GM21423 (cell line): ENCODE data around the gene LSMEM2.
"Not testable (repeated sequence)": the region's sequence is repeated elsewhere in the genome, so short reads cannot be mapped to it uniquely, and the experiment has no call there.

ENCODE experiments used
- ATAC-seq: cut with Tn5 transposase; IDR thresholded peaks from one replicate; pipeline ENCODE4 v1.9.1; 2021; ENCODE audit warnings: mild to moderate bottlenecking, moderate library complexity; ENCODE audit not compliant: unreplicated experiment

LSMEM2 gene

GRCh38 chr3:50245831-50246516 is 32.9 kb upstream of the LSMEM2 start:
- peak; percentile 63 for ATAC-seq

DNA sequence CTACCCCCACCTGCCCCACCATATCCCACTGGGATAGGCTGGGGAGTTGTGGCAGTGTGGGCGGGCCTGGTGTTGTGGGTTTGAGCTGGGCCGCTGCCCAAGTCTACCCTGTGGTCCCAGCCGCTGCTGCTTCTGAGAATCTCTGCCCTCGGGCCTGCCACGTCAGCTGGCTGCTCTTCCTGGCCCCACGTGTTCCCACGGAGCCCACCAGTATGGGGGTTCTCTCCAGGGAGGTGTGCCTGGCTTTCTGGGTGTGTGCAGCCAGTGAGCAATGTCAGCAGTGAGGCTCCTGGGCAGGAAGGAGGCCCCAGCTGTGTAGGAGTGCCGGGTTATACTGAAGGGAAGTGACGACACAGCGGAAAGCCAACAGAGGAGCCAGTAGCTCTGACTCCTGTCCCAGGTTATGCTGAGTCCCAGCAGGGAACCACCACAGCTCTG is 32.4 kb upstream of the LSMEM2 start:
- peak; percentile 44 for ATAC-seq

GRCh38 chr3:50248387-50248786 is 30.5 kb upstream of the LSMEM2 start:
- ATAC-seq: no peak

DNA sequence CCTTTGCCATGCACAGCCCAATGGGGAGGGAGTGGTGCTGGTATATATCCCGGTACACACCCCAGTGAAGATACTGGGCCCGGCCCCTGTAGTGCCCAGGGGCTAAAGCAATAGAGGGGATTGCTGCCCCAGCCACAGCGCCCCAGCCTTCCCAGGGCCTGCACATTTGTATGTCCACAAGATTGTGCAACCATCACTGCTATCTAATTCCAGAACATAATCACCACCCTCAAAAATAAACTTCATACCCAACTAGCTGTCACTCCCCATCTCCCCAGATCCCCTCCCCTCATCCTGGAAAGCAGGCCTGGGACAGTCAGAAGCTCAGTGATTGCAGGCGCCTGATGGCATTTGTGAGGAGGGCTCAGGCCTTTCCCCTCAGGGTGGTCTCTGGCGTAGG is 29.4 kb upstream of the LSMEM2 start:
- no peak for ATAC-seq

DNA sequence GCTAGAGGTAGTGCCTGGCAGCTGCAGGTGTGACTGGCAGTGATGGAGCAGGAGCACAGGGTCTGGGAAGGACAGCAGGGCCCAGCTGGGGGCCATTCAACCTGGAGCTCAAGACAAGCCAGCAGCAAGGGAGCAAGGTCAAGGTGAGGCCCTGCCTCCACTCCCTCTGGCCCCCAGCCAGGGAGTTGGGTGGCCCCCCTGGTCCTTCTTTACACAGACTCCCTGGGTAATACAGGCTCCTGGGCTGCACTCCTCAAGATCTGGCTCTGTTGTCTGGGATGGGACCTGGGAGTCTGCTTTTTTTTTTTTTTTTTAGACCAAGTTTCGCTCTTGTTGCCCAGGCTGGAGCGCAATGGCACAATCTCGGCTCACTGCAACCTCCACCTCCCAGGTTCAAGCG is 28.4 kb upstream of the LSMEM2 start:
- ATAC-seq: no peak

DNA sequence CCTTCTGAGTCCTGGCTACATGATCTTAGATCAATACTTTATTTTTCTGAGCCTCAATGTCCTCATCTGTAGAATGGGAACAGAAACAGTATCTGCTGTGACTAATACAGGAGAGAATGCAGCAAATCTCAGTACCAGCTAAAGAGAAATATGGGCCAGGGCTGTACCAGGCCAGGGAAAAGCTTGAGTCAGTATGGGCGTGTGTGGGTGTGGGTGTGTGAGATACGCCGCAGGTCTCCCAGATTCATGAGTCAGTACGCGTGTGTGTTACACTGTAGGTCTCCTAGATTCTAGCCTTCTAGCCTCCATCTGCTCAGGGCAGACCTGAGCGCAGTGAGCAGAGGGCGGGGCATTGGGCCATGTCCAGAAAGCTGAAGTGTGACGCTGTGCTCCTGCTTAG is 27.7 kb upstream of the LSMEM2 start:
- no peak for ATAC-seq

DNA sequence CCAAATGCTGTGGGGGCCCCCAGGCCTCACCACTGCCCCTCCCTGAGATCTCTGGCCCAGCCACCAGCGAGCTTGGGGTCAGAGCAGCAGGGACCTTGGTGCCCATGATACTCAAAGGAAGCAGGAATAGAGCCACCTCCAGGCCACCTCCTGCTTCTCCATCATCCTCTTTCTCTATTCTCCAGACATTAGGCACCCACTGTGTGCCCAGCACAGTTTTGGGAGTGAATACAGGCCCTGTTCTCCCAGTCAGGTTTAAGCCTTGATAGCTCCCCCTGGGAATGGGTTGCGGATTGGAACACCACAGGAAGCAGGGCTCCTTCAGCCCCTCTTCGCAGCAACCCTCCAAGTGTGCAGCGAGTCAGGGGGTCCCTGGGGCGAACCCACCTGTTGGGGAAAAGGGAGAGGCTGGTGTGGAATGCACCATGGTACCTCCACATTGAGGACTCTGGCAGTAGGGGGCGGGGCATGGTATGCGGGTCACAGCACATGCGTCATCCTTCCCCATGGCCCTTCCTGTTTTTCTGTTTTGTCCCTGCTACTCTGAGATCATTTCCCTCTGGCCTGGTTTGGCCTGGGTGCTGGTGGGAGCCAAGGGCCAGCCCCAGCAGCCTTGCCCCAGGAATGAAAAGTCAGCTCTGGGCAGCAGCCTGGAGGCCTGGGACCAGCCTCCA is 24.2 kb upstream of the LSMEM2 start:
- ATAC-seq: no peak

- ATAC-seq: no peak
These were observed 23.7 kb upstream of the LSMEM2 start for GRCh38 chr3:50255251-50255615.

DNA sequence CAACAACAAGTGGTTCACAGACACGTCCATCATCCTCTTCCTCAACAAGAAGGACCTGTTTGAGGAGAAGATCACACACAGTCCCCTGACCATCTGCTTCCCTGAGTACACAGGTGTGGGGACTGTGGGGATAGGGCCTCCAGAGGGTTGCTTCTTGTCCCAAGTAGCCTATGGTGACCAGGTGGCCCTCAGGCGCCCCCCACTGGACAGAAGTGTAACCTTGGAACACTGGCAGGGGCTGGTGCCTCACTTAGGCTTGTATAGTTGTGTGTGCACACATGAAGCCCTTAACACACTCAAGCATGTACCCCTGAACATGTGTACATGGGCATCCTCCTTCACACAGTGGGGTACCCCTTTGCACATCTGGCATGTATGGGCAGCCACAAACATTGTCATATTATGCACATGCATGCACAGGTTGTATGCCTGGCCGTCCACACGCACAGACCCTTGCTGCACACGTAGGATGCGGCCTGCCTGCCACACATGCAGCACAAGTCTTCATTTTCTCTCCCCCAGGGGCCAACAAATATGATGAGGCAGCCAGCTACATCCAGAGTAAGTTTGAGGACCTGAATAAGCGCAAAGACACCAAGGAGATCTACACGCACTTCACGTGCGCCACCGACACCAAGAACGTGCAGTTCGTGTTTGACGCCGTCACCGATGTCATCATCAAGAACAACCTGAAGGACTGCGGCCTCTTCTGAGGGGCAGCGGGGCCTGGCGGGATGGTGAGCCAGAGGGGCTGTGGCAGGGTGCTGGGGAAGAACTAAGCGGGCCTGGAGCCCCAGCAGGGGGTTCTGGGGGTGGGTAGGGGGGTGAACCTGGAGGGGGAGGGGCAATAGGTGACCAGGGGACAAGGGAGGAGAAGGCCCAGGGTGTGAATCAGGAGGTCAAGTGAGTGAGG is 21.7 kb upstream of the LSMEM2 start:
- ATAC-seq: no peak

DNA sequence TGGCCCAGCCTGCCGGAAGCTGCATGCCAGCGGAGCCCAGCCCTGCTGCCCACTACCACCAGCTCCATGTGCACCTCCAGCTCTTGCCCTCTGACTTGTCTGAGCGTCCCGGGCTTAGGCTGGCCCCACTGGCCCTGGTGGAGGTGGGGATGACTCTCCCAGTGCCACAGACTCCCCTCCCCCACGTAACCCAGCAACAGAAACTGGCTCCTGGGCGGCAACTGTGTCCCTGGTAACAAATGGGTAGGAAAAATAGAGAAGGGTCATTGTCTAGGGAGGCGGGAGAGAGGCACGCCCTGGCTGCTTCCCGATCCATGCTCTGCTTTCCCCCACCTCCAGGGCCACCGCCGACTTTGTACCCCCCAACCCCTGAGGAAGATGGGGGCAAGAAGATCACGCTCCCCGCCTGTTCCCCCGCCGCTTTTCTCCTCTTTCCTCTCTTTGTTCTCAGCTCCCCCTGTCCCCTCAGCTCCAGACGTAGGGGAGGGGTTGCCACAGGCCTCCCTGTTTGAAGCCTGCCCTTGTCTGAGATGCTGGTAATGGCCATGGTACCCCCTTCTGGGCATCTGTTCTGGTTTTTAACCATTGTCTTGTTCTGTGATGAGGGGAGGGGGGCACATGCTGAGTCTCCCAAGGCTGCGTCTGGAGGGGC is 20.7 kb upstream of the LSMEM2 start:
- ATAC-seq: no peak

GRCh38 chr3:50258979-50259378 is 19.9 kb upstream of the LSMEM2 start:
- ATAC-seq: no peak

GRCh38 chr3:50259432-50260026 is 19.4 kb upstream of the LSMEM2 start:
- peak; percentile 27 for ATAC-seq

- ATAC-seq: peak; percentile 85
These were observed 18.6 kb upstream of the LSMEM2 start for GRCh38 chr3:50260027-50260941.

DNA sequence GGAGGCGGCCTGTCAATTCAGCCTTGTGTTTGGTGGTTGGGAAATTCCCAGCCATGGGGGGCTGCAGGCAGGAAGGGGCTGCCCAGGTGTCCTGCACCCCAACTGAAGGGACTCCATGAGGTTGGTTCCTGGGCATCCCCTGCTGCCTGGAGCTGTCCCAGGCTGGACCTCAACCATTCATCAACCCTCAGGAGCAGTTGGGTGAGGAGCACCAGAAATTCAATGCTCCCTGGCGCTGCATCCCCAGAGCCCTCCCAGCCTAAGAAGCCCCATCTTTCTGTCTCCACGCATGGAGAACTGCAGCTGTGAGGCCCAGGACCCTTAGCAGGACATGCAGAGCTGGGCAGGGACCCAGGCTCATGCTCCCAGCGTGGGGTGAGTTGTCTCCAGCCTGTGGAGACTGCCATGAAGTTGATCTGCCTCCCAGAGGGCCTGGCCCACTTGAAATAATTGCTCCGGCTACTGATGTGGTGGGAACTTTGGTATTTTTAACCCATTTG is 17.9 kb upstream of the LSMEM2 start:
- ATAC-seq: no peak

DNA sequence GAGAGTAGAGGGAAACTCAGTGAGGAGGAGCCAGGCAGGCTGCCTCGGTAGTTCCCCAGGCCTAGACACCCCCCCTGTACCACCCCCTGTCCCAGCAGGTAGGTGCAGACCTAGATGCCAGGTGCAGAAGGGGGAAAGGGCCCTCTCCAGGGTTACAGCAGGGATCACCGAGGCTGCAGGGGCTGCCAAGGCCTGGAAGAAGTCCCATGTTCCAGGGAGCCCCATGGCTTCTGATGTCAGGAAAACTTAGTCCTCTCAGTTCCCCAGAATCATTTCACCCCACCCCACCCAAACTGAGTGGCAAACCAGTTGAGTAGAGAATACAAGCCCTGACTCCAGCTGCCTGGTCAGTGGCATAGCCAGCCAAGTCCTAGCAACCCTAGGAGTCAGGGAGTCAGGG is 17.4 kb upstream of the LSMEM2 start:
- no peak for ATAC-seq

GRCh38 chr3:50262200-50262599 is 16.7 kb upstream of the LSMEM2 start:
- not testable (repeated sequence) for ATAC-seq

DNA sequence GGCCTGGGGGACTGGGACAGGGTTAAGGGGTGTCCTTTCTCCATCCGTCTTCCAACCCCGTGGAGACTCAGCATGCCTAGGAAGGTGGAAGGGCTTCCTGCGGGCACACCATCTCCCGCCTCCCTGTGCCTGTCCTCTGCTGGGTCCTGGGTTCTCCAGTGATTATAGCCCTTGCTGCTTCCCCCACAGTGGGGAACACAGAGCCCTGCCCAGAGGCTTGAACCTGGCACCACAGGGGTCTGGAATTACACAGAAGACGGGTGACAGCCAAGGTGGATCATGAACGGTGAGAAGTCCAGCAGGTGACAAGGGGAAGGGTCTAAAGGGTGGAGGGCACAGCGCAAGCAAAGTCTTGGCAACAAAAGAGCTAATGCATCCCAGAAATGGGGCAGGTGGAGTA is 16.1 kb upstream of the LSMEM2 start:
- ATAC-seq: no peak

DNA sequence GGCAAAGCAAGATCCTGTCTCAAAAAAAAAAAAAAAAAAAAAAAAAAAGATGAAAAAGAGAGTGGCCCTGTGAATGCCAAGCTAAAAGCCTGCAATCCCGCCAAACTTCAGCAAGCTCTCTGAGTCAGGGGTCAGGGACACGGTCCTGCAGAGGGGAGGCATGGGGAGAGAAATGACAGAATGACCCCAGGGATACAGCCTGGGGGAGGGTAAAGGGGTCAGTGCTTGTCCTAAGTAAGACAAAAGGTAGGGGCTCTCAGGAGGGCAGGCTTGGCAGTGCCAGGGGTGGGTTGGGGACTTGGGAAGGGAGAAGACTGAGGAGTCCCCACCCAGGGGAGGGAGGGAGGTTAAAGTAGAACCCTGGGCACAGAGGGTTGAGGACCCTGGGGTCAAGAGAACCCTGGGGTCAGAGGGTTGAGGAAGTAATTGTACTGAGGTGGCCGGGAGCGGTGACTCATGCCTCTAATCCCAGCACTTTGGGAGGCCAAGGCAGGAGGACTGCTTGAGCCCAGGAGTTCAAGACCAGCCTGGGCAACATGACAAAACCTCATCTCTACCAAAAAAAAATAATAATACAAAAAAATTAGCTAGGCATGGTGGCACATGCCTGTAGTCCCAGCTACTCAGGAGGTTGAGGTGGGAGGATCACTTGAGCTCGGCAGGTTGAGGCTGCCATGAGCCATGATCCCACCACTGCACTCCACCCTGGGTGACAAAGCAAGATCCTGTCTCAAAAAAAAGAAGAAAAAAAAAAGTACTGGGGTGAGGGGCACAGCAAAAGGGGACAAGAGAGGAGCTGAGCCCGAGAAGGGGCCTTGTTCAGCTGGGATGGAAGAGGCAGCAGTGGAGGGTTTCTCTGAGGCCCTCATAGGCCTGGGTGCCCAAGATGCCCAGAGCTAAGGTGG is 15.2 kb upstream of the LSMEM2 start:
- no peak for ATAC-seq
